ENCODE data around the gene RNU2-63P. TPM values are rescaled to one million over a fixed set of nuclear protein-coding genes. Genes with fewer than 3 reads are reported as not detected.

The RNU2-63P gene
- total and polyA plus RNA-seq, 2 of the 8 experiments (the other 6 are each of a cell fraction or from before 2014, with no cell fraction given), result 6.6 TPM; not detected in 1

DNA sequence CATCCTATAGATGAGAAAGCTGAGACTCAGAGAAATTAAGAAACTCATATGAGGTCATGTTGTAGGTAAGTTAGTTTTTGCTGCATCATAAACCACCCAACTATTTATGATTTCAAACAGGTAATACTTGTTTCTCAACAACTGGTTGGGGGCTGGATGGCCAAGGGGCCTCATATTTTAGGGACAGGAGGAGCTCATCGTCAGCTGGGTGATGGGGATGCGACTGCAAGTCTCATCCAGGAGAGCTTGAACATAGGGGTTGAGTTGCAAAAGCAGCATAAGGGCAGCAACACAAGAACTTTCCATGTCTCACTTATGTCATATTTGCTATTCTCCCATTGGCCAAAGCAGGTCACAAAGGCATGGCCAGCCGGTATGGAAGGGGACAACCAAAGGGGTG lies 3.6 kb upstream of the RNU2-63P start (continued):
- TF ChIP-seq, protein P1, sequence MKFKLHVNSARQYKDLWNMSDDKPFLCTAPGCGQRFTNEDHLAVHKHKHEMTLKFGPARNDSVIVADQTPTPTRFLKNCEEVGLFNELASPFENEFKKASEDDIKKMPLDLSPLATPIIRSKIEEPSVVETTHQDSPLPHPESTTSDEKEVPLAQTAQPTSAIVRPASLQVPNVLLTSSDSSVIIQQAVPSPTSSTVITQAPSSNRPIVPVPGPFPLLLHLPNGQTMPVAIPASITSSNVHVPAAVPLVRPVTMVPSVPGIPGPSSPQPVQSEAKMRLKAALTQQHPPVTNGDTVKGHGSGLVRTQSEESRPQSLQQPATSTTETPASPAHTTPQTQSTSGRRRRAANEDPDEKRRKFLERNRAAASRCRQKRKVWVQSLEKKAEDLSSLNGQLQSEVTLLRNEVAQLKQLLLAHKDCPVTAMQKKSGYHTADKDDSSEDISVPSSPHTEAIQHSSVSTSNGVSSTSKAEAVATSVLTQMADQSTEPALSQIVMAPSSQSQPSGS (IDR thresholded peaks at IDR 0.05; ENCODE audit: low read length), result no peak

Data from H1 (cell line).